T follicular helper cell (primary cell): Measurements from ENCODE around the gene TDRD6.
"Not testable (repeated sequence)": the region's sequence is repeated elsewhere in the genome, so short reads cannot be mapped to it uniquely, and the experiment has no call there.

ENCODE experiments used
- DNase-seq: peaks from one replicate; pipeline ENCODE4 v3.0.0-alpha.2; 2020; ENCODE audit warnings: low read depth

Gene TDRD6

DNA sequence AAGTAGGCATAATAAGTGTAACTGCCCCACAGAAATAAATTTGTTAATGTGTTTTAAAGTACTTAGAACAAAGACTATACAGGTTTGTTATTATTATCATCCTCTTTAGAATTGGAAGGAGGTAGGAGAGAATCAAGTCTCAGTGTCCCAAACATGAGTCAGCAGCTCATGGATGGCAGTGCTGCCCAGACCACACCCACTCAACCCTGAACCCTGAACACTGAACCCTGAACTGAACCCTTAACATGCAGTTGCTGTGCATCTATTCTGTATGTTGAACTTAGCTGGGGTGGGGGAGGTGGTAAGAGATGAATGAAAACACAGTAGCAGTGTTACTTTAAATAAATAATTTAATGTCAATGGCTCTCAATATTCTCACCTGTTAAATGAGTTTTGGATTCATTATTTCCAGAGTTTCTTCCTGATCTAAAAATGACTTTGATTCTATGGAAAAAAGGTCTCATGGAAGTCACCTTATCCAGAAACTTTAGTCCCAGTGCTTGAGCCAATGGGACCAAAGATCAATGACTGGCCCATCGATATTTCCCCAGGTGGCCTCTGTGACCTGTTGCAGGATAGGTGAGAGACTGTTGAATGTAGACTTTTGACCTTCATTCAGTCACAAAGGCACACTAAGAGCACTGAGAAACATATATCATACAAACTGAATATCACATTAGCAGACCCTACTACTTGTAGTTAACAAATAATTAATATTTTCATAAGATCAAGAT, 55.9 kb downstream of the TDRD6 start:
- no peak for DNase-seq

DNA sequence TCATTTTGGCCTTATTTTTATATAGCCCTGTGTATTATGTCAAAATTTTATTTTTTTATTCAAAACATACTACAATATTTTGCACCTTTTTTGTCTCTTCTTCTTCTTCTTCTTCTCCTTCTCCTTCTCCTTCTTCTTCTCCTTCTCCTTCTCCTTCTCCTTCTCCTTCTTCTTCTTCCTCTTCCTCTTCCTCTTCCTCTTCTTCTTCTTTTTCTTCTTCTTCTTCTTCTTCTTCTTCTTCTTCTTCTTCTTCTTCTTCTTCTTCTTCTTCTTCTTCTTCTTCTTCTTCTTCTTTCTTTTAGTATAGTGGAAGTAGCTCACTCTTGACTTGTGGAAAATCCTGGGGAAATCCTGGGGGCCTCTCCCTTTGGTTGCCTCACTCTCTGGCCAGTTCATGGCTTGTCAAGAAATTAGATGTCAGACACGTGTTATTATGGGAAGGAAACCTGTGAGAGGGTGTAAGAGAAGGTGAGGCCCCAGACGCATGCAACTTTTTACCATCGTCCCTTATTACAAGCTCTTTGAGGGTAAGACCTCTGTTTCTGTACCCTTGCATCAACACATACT, 56.6 kb downstream of the TDRD6 start:
- not testable (repeated sequence) for DNase-seq

GRCh38 chr6:46745973-46746372, 58.3 kb downstream of the TDRD6 start:
- no peak for DNase-seq

DNA sequence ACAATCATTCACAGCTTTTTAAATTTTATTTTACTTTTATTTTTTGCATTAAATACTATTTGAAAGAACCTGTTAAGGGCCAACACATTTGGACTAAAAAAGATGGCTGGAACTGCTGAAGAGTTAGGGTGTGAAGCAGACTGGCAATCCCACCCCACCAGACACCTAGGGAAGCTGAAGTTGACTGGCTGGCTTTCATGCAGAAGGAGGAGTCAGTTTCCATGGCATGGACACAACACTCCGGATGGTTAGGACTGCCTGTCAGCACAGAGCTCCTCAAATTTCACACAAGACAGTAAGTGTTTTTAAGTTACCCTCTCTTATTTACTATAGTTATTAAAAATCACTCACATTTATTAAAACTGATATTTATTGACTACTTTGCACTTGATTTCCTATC, 59.0 kb downstream of the TDRD6 start, which contains the start of gene ANKRD66:
ANKRD66 (plus strand) TSS at position 238 of the 400 bp plus-strand sequence. CDS start 5,016 bp downstream, outside the sequence.
- DNase-seq = no peak

DNA sequence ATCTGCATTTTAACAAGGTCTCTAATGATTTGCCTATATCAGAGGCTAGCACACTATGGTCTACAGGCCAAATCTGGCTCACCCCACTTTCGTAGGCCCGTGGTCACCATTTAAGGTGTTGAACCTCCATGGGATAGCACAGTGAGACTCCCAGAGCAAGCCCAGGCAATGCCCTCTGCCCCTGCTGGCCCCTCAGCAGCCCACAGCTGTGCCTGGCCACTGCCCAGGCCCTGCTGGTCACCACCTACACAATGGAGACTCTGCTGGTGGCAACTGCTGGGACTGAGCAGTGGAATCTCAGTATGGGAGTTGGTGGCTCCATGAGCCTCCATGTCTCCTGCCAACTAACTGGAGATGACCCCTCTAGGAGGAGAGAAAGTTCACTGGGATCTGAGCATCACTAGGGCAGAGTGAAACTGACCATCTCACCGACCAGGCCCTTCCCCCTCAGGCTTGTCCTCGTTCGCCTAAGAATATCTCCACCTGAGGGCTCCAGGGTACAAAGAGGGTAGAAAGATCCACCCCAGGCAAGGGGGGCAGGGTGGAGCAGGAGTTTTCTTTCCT, 61.3 kb downstream of the TDRD6 start:
- DNase-seq = no peak

DNA sequence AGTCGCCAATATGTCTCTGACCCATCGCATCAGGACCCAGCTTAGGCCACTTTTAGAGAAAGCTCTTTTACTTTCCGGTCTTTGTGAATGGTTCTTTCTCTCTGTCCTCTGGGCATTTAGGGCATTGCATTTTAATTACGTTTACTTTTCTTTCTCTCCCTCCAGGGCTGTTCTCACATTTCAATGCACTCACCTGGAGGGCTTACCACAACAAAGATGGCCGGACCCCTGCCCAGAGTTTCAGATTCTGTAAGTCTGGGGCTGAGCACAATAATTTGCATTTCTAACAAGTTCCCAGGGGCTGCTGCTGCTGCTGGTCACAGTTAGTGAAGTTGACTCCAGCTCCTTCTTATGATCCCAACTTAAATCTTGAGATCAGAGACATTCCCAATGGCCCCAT, 62.0 kb downstream of the TDRD6 start:
- DNase-seq = no peak

GRCh38 chr6:46751658-46752057, 64.0 kb downstream of the TDRD6 start:
- DNase-seq = no peak
